MM.1S (cell line): ENCODE results near the gene OR10J4.
"Not testable (repeated sequence)": the region's sequence is repeated elsewhere in the genome, so short reads cannot be mapped to it uniquely, and the experiment has no call there.

ENCODE experiments used
- DNase-seq: peaks from one replicate; pipeline ENCODE4 v3.0.0-alpha.2; 2015
- H2AFZ ChIP-seq: fragments of 300-600 bp; sonication (generic); 2 replicates; pipeline ENCODE4 v1.6.0; 2016; ENCODE audit warnings: antibody characterized with exemption, low read length
- H3F3A ChIP-seq: fragments of 300-600 bp; sonication (generic); 2 replicates; pipeline ENCODE4 v1.6.1; 2016; ENCODE audit warnings: mild to moderate bottlenecking, antibody characterized with exemption, low read length, moderate library complexity, mixed read lengths; ENCODE audit not compliant: insufficient read depth
- H3K27ac ChIP-seq: fragments of 300-600 bp; sonication (generic); 2 replicates; pipeline ENCODE4 v1.5.1; 2016; ENCODE audit warnings: mild to moderate bottlenecking, low read length
- H3K27me3 ChIP-seq: fragments of 300-600 bp; sonication (generic); replicated peaks from 2 replicates; pipeline ENCODE4 v1.6.0; 2016; ENCODE audit warnings: low read length; ENCODE audit not compliant: insufficient read depth
- H3K36me3 ChIP-seq: fragments of 300-600 bp; sonication (generic); replicated peaks from 2 replicates; pipeline ENCODE4 v1.6.1; 2016; ENCODE audit warnings: mild to moderate bottlenecking, low read length, mixed read lengths; ENCODE audit not compliant: insufficient read depth
- H3K4me1 ChIP-seq: fragments of 300-600 bp; sonication (generic); 2 replicates; pipeline ENCODE4 v1.6.1; 2016; ENCODE audit warnings: low read length, mixed read lengths
- H3K4me2 ChIP-seq: fragments of 300-600 bp; sonication (generic); 2 replicates; pipeline ENCODE4 v1.6.0; 2016; ENCODE audit warnings: low read depth, low read length
- H3K4me3 ChIP-seq: fragments of 300-600 bp; sonication (generic); 2 replicates; pipeline ENCODE4 v1.5.1; 2016; ENCODE audit warnings: low read length, mixed read lengths
- H3K79me2 ChIP-seq: fragments of 300-600 bp; sonication (generic); 2 replicates; pipeline ENCODE4 v1.6.1; 2016; ENCODE audit warnings: mixed run types, low read length, mixed read lengths
- H3K9ac ChIP-seq: fragments of 300-600 bp; sonication (generic); 2 replicates; pipeline ENCODE4 v1.6.1; 2016; ENCODE audit warnings: low read length, mixed read lengths
- H3K9me2 ChIP-seq: fragments of 300-600 bp; sonication (generic); replicated peaks from 2 replicates; pipeline ENCODE4 v1.6.1; 2016; ENCODE audit warnings: mild to moderate bottlenecking, low read length, mixed read lengths; ENCODE audit not compliant: insufficient read depth
- H3K9me3 ChIP-seq: fragments of 300-600 bp; sonication (generic); replicated peaks from 2 replicates; pipeline ENCODE4 v1.6.1; 2016; ENCODE audit warnings: mild to moderate bottlenecking, low read length, mixed read lengths; ENCODE audit not compliant: insufficient read depth
- H4K20me1 ChIP-seq: fragments of 300-600 bp; sonication (generic); 2 replicates; pipeline ENCODE4 v1.6.1; 2016; ENCODE audit warnings: mild to moderate bottlenecking, low read length, moderate library complexity, mixed read lengths; ENCODE audit not compliant: insufficient read depth
- EZH2 ChIP-seq: fragments of 300-600 bp; sonication (generic); optimal IDR thresholded peaks from 2 replicates; pipeline ENCODE3; 2017; ENCODE audit warnings: low read depth, mild to moderate bottlenecking, antibody characterized with exemption, low read length, mixed read lengths
- EZH2phosphoT487 ChIP-seq: fragments of 300-600 bp; sonication (generic); IDR thresholded peaks from 2 replicates; pipeline ENCODE4 v1.6.1; 2018; ENCODE audit warnings: antibody characterized with exemption, low read length
- TF ChIP-seq, protein P1 (sequence below): fragments of 300-600 bp; sonication (generic); IDR thresholded peaks from 2 replicates; pipeline ENCODE4 v1.5.1; 2016; ENCODE audit warnings: antibody characterized with exemption, low read length, mixed read lengths

Gene OR10J4

DNA sequence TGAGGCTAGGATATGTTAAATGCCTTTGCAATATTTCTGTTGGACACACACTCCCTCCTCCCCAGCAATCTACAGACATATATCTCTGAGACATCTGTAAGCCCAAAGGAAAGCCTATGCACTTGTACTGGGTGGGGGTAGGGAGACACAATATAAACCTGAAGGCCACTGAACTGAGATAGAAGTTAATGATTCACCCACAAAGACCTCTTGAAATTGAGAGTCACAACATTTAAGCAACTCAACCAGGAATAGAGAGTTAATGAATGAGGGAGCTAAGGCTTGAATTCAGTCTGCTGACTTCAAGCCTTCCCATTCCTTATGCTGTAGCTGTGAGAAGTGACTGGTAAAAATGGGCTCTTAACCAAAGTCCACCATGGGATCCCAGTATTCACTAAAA, 12.5 kb downstream of the OR10J4 start:
- no peaks in the 10 kb centered on the region for H3F3A ChIP-seq
- TF ChIP-seq, protein P1, sequence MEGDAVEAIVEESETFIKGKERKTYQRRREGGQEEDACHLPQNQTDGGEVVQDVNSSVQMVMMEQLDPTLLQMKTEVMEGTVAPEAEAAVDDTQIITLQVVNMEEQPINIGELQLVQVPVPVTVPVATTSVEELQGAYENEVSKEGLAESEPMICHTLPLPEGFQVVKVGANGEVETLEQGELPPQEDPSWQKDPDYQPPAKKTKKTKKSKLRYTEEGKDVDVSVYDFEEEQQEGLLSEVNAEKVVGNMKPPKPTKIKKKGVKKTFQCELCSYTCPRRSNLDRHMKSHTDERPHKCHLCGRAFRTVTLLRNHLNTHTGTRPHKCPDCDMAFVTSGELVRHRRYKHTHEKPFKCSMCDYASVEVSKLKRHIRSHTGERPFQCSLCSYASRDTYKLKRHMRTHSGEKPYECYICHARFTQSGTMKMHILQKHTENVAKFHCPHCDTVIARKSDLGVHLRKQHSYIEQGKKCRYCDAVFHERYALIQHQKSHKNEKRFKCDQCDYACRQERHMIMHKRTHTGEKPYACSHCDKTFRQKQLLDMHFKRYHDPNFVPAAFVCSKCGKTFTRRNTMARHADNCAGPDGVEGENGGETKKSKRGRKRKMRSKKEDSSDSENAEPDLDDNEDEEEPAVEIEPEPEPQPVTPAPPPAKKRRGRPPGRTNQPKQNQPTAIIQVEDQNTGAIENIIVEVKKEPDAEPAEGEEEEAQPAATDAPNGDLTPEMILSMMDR = no peak
- TF ChIP-seq EZH2phosphoT487 = no peak
- no peak for TF ChIP-seq EZH2
- H3K36me3 ChIP-seq = no peaks in the 10 kb centered on the region
- 0 out of 2 replicates have a peak, but pooled peaks cover 3% of the 10 kb centered on the region for H3K4me1 ChIP-seq
- no peak for DNase-seq
- H3K27me3 ChIP-seq = no peaks in the 10 kb centered on the region
- no peak overlapping the region for H3K4me3 ChIP-seq
- H3K79me2 ChIP-seq = no peaks in the 10 kb centered on the region
- H3K9me3 ChIP-seq = no peaks in the 10 kb centered on the region
- no peak overlapping the region for H3K27ac ChIP-seq
- H3K9me2 ChIP-seq = no peaks in the 10 kb centered on the region
- H3K4me2 ChIP-seq = no peak overlapping the region
- H4K20me1 ChIP-seq = no peaks in the 10 kb centered on the region
- no peak overlapping the region for H3K9ac ChIP-seq
- no peak overlapping the region for H2AFZ ChIP-seq

DNA sequence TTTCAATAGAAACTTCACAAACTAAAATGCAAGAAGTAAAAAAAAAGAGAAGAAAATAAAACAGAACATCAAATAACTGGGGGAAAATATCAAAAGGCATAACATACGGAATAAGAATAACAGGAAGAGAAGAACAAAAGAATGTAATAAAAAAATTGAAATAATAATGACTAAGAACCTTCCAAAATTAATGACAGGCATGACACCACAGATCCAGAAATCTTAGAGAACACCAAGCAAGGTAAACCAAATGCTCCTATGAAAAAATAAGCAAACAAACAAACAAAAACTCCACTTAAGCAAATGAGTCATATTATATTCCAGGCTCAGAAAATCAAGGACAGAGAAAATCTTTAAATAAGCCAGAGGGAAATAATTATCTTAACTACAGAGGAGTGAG, 16.2 kb downstream of the OR10J4 start:
- no peak for DNase-seq
- Histone ChIP-seq H3K27me3 (no peaks in the 10 kb centered on the region), H3K9me2 (0 out of 2 replicates have a peak, but pooled peaks cover 4% of the 10 kb centered on the region), H3K36me3 (no peaks in the 10 kb centered on the region), H3F3A (no peaks in the 10 kb centered on the region), H3K9ac (no peak overlapping the region), H3K4me1 (no peaks in the 10 kb centered on the region), H4K20me1 (no peaks in the 10 kb centered on the region), H3K4me3 (no peak overlapping the region), H3K79me2 (no peaks in the 10 kb centered on the region), H3K9me3 (no peaks in the 10 kb centered on the region), H3K4me2 (no peak overlapping the region), H2AFZ (no peak overlapping the region), H3K27ac (no peak overlapping the region)
- TF ChIP-seq, protein P1 = no peak
- TF ChIP-seq EZH2 = no peak
- no peak for TF ChIP-seq EZH2phosphoT487

DNA sequence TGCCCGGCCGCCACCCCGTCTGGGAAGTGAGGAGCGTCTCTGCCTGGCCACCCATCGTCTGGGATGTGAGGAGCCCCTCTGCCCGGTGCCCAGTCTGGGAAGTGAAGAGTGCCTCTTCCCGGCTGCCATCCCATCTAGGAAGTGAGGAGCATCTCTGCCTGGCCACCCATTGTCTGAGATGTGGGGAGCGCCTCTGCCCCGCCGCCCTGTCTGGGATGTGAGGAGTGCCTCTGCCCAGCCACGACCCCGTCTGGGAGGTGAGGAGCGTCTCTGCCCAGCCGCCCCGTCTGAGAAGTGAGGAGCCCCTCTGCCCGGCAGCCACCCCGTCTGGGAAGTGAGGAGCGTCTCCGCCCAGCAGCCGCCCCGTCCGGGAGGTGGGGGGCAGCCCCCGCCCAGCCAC, 17.6 kb downstream of the OR10J4 start:
- H3K27ac ChIP-seq, H2AFZ ChIP-seq, H3K9me2 ChIP-seq, H3K36me3 ChIP-seq, H3K79me2 ChIP-seq, H4K20me1 ChIP-seq, H3K4me3 ChIP-seq, H3K9ac ChIP-seq, H3K4me1 ChIP-seq, H3K27me3 ChIP-seq, H3K9me3 ChIP-seq, H3F3A ChIP-seq, DNase-seq, H3K4me2 ChIP-seq: not testable (repeated sequence)

DNA sequence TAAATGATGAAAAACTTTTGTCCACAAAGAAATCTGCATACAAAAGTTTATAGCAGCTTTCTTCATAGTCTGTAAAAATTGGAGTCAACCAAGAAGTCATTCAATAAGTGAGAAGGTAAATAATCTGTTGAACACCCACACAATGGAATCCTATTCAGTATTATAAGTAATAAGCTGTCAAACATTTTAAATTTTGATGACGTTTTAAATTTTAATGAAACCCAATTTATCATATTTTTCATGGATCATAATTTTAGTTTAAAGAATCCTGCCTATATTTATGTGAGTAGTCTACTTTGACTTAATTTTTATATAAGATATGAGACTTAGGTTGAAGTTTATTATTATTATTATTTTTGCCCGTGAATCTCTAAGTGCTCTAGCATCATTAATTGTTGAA, 27.5 kb downstream of the OR10J4 start:
- DNase-seq = no peak
- H3K9me2 ChIP-seq = no peaks in the 10 kb centered on the region
- H3K4me3 ChIP-seq = no peak overlapping the region
- H3F3A ChIP-seq = no peaks in the 10 kb centered on the region
- no peak overlapping the region for H2AFZ ChIP-seq
- H4K20me1 ChIP-seq = no peaks in the 10 kb centered on the region
- no peak overlapping the region for H3K4me2 ChIP-seq
- no peak overlapping the region for H3K9ac ChIP-seq
- no peaks in the 10 kb centered on the region for H3K9me3 ChIP-seq
- TF ChIP-seq EZH2phosphoT487 = no peak
- TF ChIP-seq, protein P1 = no peak
- no peak for TF ChIP-seq EZH2
- H3K4me1 ChIP-seq = no peaks in the 10 kb centered on the region
- no peak overlapping the region for H3K27ac ChIP-seq
- no peaks in the 10 kb centered on the region for H3K27me3 ChIP-seq
- H3K79me2 ChIP-seq = no peaks in the 10 kb centered on the region
- H3K36me3 ChIP-seq = no peaks in the 10 kb centered on the region
